ENCODE data around the gene MAOB. TPM values are rescaled to one million over a fixed set of nuclear protein-coding genes. Genes with fewer than 3 reads are reported as not detected.

MAOB gene
- total RNA-seq, 1 experiment from 2014 or later = not detected

DNA sequence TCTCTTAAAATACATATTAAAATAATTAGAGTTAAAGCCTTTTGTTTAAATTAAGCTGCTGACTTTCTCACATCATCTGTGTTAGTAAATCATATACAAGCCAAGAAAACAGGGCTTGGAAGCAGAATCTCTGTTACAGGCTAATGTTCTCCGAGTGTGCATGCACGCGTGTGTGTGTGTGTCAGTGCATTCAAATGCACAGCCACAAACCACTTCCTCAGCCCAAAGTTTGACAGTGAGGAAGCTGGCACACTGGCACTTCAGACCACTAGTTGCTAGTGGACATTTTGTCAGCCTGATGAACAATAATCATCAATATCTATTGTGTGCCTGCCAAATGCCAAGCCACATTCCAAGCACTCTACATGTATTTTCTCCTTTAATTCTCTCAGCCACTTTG lies 5.6 kb downstream of the MAOB start:
- Mint-ChIP-seq H3K27me3 (ENCODE audit: insufficient read depth, unreplicated experiment) (peaks cover 57% of the 10 kb centered on the region), H3K9me3 (ENCODE audit: unreplicated experiment) (no peaks in the 10 kb centered on the region), H3K4me3 (ENCODE audit: unreplicated experiment) (no peak overlapping the region), H3K4me1 (ENCODE audit: insufficient read depth, unreplicated experiment) (peaks cover 6% of the 10 kb centered on the region), H3K36me3 (ENCODE audit: insufficient read depth, unreplicated experiment) (no peaks in the 10 kb centered on the region), H3K27ac (ENCODE audit: low read depth, unreplicated experiment) (no peak overlapping the region)
- intact Hi-C loops (cut with micrococcal nuclease) = no loop called here
- TF ChIP-seq CTCF (IDR thresholded peaks at IDR 0.05; ENCODE audit: unreplicated experiment) = no peak
- no peak for DNase-seq (ENCODE audit: unreplicated experiment)
- ChIA-PET CTCF (interaction anchor here (0.6 kb wide), 1 partner anchor 557 kb away, joined by 4 read pairs; no protein-coding TSS in a partner anchor), POLR2A (no interaction called here)
- no TSS peak for BruUV-seq (replicated peaks)

DNA sequence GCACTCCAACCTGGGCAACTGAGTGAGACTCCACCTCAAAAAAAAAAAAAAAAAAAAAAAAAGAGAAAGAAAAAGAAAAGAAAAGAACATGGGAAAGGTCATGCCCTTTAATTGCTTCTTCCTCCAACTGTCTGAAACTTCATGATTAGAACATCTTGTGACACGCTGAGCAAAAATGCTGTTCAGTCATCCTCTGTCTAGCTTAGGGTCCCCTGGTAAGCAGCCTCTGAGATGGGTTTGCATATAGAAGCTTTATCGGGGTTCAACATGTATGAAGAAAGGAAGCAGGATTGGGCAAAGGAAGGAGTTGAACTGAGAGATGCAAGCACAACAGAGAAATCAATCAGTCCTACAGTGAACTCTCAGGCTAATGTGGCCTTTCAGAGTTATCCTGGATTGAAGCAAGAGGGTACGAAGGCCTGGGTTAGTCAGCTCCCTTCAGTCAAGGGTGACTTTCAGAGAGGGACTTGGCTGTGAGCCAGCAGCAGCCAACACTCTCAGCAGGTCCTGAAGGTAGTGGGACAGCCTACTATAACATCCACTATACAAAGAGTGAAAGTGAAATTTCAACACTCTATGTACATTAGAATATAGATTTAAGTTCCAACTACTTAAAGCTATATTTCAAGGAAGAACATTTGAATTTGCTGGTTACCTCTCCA lies 11.4 kb downstream of the MAOB start:
- no peaks in the 10 kb centered on the region for H3K36me3 Mint-ChIP-seq (ENCODE audit: insufficient read depth, unreplicated experiment)
- no peak for DNase-seq (ENCODE audit: unreplicated experiment)
- H3K4me1 Mint-ChIP-seq (ENCODE audit: insufficient read depth, unreplicated experiment) = peaks cover 5% of the 10 kb centered on the region
- no peak for TF ChIP-seq CTCF (IDR thresholded peaks at IDR 0.05; ENCODE audit: unreplicated experiment)
- H3K4me3 Mint-ChIP-seq (ENCODE audit: unreplicated experiment) = no peak overlapping the region
- H3K9me3 Mint-ChIP-seq (ENCODE audit: unreplicated experiment) = no peaks in the 10 kb centered on the region
- no TSS peak for BruUV-seq (replicated peaks)
- peaks cover 70% of the 10 kb centered on the region for H3K27me3 Mint-ChIP-seq (ENCODE audit: insufficient read depth, unreplicated experiment)
- CTCF ChIA-PET = no interaction called here
- intact Hi-C loops (cut with micrococcal nuclease) = no loop called here
- no peak overlapping the region for H3K27ac Mint-ChIP-seq (ENCODE audit: low read depth, unreplicated experiment)
- POLR2A ChIA-PET = no interaction called here

DNA sequence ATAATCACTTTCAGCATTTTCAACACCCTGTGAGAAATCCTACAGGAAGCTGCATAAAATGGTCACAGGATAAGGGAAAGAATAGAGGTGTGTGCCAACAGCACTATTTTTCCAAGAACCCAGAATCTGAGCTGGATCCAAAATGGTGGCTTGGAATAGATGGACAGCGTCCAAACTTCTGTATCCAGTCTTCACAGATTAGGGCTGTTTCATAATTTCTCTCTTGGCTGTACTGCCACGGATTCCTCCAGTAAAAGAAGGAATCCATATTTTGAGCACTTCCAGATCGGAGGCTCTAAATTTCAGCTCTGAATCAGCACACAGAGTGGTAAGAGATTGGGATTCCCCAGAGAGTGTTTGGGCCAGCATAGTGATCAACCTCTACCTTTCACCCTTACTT lies 12.2 kb downstream of the MAOB start:
- CTCF ChIA-PET = interaction anchor here (0.6 kb wide), 1 partner anchor 24 kb away, joined by 3 read pairs; no protein-coding TSS in a partner anchor
- BruUV-seq (replicated peaks) = no TSS peak
- H3K36me3 Mint-ChIP-seq (ENCODE audit: insufficient read depth, unreplicated experiment) = no peaks in the 10 kb centered on the region
- H3K27me3 Mint-ChIP-seq (ENCODE audit: insufficient read depth, unreplicated experiment) = peaks cover 76% of the 10 kb centered on the region
- no peaks in the 10 kb centered on the region for H3K9me3 Mint-ChIP-seq (ENCODE audit: unreplicated experiment)
- no peak overlapping the region for H3K27ac Mint-ChIP-seq (ENCODE audit: low read depth, unreplicated experiment)
- H3K4me1 Mint-ChIP-seq (ENCODE audit: insufficient read depth, unreplicated experiment) = peaks cover 5% of the 10 kb centered on the region
- no peak for TF ChIP-seq CTCF (IDR thresholded peaks at IDR 0.05; ENCODE audit: unreplicated experiment)
- intact Hi-C loops (cut with micrococcal nuclease) = no loop called here
- DNase-seq (ENCODE audit: unreplicated experiment) = no peak
- no peak overlapping the region for H3K4me3 Mint-ChIP-seq (ENCODE audit: unreplicated experiment)
- POLR2A ChIA-PET = no interaction called here

GRCh38 chrX:43868791-43869190 lies 13.5 kb downstream of the MAOB start:
- no peak overlapping the region for H3K4me3 Mint-ChIP-seq (ENCODE audit: unreplicated experiment)
- DNase-seq (ENCODE audit: unreplicated experiment) = no peak
- no peak overlapping the region for H3K27ac Mint-ChIP-seq (ENCODE audit: low read depth, unreplicated experiment)
- TF ChIP-seq CTCF (IDR thresholded peaks at IDR 0.05; ENCODE audit: unreplicated experiment) = no peak
- intact Hi-C loops (cut with micrococcal nuclease) = no loop called here
- CTCF ChIA-PET = no interaction called here
- H3K36me3 Mint-ChIP-seq (ENCODE audit: insufficient read depth, unreplicated experiment) = no peaks in the 10 kb centered on the region
- no peaks in the 10 kb centered on the region for H3K9me3 Mint-ChIP-seq (ENCODE audit: unreplicated experiment)
- POLR2A ChIA-PET = no interaction called here
- no TSS peak for BruUV-seq (replicated peaks)
- peaks cover 67% of the 10 kb centered on the region for H3K27me3 Mint-ChIP-seq (ENCODE audit: insufficient read depth, unreplicated experiment)
- peaks cover 5% of the 10 kb centered on the region for H3K4me1 Mint-ChIP-seq (ENCODE audit: insufficient read depth, unreplicated experiment)

All from MCF 10A (cell line).